Heart left ventricle (tissue), 13 donors: Measurements from ENCODE around the gene TMEM41A.

Experiments
- POLR2A ChIP-seq, 2 donors: fragments of 450-650 bp; IDR thresholded peaks; one replicate each; pipeline ENCODE4 v1.6.1; 2017; ENCODE audit warnings: antibody characterized with exemption in 2 of 2, mild to moderate bottlenecking in 2 of 2, moderate library complexity in 2 of 2
- TF ChIP-seq, protein P1 (sequence below), 12 donors: fragments of 200-600 bp; sonication (generic) in 4 of 12; IDR thresholded peaks; one replicate each; pipeline versions ENCODE4 v1.5.0 to v1.8.0; 2018 to 2022; ENCODE audit warnings: antibody characterized with exemption in 12 of 12, mild to moderate bottlenecking in 5 of 12
- donor health status: ischemic (EF 13 %, LVEDD 7.1; RV severe dilation, severe dysfunction).
- donor health status: DM: no; HTN: yes; CAD: no.
- donor health status: DM: no; HTN: no; CAD: no.
- donor health status: ischemic (EF 25% LVEDD 6.9; RV normal size, moderate dysfunction).
- donor health status: ischemic (EF 25% LVEDD 5.7; RV mildly dilated, moderate dysfunction).
- donor health status: ischemic (EF 35%, LVEDD 5.7; RV mildly dilated, moderate dysfunction).
- donor health status: nonischemic (EF 11% LVEDD 7.7; RV severe dilation, severe dysfunction).
- donor health status: DM: yes; HTN: yes; CAD: no.
- donor health status: PGD.
- donor health status: ischemic (EF 29% LVEDD 5.4; RV normal size, mild dysfunction).
- donor health status: nonischemic (EF 23%, LVEDD 6.1; RV moderate dilation, normal function).

DNA sequence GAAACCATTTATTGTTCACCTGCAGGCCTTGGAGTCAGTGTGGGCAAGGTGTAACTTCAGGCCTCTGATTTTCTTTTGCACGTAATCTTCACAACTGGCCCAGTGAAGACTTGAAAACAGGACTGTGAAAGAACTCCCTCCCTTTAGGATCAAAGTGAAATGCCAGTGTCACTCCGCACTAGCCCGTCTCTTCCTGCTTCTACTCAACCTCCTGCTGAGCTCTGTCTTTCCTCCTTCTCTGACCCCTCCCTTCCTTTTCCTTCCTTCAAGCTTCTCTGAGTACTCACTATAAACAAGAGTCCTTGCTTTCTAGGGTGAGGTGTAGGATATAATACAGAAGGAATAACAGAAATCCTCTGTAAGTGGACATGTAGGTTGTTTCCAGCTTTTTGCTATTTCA, 28.5 kb downstream of the TMEM41A start:
- TF ChIP-seq, protein P1, sequence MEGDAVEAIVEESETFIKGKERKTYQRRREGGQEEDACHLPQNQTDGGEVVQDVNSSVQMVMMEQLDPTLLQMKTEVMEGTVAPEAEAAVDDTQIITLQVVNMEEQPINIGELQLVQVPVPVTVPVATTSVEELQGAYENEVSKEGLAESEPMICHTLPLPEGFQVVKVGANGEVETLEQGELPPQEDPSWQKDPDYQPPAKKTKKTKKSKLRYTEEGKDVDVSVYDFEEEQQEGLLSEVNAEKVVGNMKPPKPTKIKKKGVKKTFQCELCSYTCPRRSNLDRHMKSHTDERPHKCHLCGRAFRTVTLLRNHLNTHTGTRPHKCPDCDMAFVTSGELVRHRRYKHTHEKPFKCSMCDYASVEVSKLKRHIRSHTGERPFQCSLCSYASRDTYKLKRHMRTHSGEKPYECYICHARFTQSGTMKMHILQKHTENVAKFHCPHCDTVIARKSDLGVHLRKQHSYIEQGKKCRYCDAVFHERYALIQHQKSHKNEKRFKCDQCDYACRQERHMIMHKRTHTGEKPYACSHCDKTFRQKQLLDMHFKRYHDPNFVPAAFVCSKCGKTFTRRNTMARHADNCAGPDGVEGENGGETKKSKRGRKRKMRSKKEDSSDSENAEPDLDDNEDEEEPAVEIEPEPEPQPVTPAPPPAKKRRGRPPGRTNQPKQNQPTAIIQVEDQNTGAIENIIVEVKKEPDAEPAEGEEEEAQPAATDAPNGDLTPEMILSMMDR (IDR thresholded peaks at IDR 0.05), result no peak
- no peak for TF ChIP-seq POLR2A (IDR thresholded peaks at IDR 0.05)
